ENCODE data around the gene NDUFB10.

GRCh38 chr16:1964506-1965395, 5.4 kb downstream of the NDUFB10 start, which contains the start of gene RPS2:
- peak; percentile 100 for TF ChIP-seq POLR2AphosphoS5 (IDR thresholded peaks at IDR 0.05; ENCODE audit: low read depth, low read length)
- TF ChIP-seq TAF1 (IDR thresholded peaks at IDR 0.05; ENCODE audit: borderline replicate concordance, insufficient read depth, low read length) = peak; percentile 99
- TF ChIP-seq SIN3A (IDR thresholded peaks at IDR 0.05; ENCODE audit: borderline replicate concordance, insufficient read depth, low read length) = peak; percentile 44; the same call in 1 of the 2 replicates
- peak; percentile 53 to 58; a peak in 1 of 4 replicates for TF ChIP-seq REST (IDR thresholded peaks at IDR 0.05; ENCODE audit: insufficient read depth in 1 of 2, low read depth in 2 of 2, low read length in 2 of 2)

All from PFSK-1 (cell line).